ENCODE data around the gene MCF2L2.
A peak's percentile ranks its signal among the peaks of the same experiment; 100 is the strongest.

The MCF2L2 gene

GRCh38 chr3:183226333-183226890 is 202.0 kb downstream of the MCF2L2 start:
- DNase-seq: peak; percentile 15

GRCh38 chr3:183224180-183224970 is 204.0 kb downstream of the MCF2L2 start:
- no peak for DNase-seq

GRCh38 chr3:183222631-183223235 is 205.7 kb downstream of the MCF2L2 start:
- DNase-seq: no peak

DNA sequence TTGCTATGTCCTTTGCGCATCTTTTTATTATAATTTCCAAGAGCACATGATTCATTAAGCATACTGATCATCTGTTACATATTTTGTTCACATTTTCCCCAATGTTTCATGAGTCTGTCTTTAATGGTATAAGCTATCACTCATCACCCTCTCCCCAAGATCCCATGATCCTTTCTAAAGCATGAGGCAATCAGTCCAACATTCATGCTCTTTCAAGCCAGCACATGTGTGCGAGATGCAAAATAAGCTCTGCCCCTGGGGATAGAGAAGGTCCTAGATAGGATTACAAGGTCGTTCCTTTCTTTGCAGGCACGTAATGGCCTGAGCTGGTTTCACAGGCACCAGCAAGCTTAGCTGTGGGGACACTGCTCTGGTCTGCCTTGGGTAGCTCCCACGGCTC is 207.6 kb downstream of the MCF2L2 start:
- DNase-seq: no peak

GRCh38 chr3:183218826-183219225 is 209.6 kb downstream of the MCF2L2 start:
- no peak for DNase-seq

GRCh38 chr3:183217548-183218332 is 210.7 kb downstream of the MCF2L2 start:
- DNase-seq: no peak

GRCh38 chr3:183215591-183216202 is 212.7 kb downstream of the MCF2L2 start:
- no peak for DNase-seq

DNA sequence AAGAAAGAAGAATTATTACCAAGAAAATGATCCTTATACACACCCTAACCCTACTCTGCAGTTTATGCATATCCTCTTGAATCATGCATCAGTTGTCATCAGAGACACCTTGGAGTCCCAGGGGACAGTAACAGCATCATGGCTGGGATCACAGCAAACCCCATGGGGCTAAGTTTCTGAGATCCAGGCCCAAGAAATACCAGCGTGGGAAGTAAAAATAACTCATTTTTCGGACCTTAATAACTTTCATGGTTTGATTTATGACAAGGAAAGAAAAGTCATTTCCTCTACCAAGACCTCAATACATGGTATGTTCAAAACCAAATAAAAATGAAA is 214.2 kb downstream of the MCF2L2 start:
- DNase-seq: no peak

DNA sequence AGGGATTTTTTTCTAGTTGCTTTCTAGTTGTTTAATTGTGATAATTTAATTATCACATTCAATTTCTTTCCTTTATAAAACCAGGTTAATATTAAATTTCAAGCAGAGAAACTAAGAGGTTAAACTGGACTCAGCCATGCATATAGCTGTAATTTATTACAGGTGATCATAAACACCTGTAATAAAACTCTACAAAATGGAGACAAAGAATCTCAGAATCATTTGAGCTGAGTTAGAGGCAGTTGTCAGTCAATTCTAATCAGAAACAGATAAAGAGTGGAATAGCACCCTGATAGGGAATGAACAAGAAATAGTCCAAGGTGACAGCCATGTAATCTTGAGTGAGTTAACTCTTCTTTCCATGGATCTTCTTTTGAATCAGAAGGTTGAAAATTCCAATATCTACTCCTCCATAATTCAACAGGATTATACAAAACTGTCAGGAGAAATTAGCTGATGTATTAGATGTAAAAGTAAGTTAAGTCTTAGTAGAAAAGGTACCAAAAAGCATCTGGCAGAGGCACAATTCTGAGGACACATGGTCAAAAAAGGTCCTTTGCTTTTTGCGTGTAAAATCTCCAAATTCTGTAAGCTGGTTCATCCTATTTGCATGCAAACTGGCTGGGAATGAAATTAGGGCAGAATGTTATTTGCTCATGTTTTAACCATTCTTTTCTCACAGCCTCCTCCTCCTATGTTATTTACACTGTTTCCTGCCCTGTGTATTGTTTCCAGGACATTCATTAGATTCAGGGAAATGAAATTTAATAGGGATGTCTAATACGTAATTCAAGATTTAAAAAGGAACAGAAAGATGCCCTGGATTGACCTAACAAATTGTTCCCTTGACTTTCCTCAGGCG is 214.8 kb downstream of the MCF2L2 start:
- DNase-seq: no peak

- no peak for DNase-seq
These were observed 215.9 kb downstream of the MCF2L2 start for GRCh38 chr3:183212565-183212964.

DNA sequence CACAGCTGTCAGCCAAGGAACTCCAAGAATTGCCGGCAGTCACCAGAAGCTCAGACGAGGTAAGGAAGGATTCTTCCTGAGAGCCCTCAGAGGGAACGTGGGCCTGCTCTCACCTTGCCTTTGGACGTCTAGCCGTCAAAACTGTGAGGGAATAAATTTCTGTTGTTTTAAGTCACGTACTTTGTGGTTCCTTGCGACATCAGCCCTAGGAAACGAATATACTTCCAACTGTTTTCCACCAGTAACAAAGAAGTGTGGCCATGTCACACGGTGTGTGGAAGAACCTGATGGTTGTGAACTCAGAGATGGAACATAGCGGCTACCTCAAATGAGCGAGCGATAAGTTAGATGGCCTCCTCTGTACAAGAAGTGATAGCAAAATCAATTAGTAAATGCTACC is 216.3 kb downstream of the MCF2L2 start:
- DNase-seq: no peak

DNA sequence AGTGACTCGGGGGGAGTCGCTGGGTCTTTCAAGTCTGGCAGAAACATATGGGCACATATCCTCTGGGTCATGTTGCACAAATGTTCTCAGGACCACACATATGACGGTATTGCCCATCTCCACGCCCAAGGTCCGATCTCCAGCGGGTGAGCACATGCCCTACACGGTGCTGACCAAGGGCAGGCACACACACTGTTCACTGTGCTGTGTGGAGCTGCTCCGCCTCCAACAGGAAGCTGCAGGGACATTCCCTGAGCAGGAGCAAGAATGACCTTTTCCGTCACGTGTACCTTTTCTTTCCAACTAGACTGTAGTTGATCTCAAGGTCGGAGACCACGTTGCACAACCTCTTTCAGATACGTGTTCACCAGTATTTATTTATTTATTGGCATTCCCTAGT is 217.1 kb downstream of the MCF2L2 start:
- DNase-seq: no peak

GRCh38 chr3:183210862-183211341 is 217.5 kb downstream of the MCF2L2 start:
- no peak for DNase-seq

DNA sequence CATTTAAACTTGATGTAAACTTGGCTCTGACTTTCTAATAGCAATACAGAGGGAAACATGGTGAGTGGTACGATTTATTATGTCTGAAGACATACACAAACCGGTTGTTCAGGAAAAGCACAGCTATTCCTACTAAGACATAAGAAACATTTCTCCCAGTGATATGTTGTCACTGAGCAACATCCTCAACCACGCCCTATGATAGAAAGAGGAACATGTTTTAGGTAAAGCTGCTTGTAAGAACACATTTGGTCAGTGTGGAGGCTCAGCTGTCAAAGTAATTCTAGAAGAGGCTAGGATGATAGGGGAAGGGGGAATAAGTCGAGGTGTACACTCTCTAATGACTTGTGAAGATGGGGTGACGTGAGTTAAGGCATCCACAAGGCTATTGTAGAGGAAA is 218.1 kb downstream of the MCF2L2 start:
- DNase-seq: no peak

GRCh38 chr3:183208800-183209199 is 219.6 kb downstream of the MCF2L2 start:
- no peak for DNase-seq

- DNase-seq: no peak
These were observed 220.2 kb downstream of the MCF2L2 start for GRCh38 chr3:183208260-183208659.

- DNase-seq: no peak
These were observed 224.7 kb downstream of the MCF2L2 start for GRCh38 chr3:183203670-183204069.

GRCh38 chr3:183202004-183202722 is 226.3 kb downstream of the MCF2L2 start:
- DNase-seq: no peak

- no peak for DNase-seq
These were observed 229.5 kb downstream of the MCF2L2 start for GRCh38 chr3:183198939-183199338.

GRCh38 chr3:183197734-183198133 is 230.7 kb downstream of the MCF2L2 start:
- DNase-seq: no peak

DNA sequence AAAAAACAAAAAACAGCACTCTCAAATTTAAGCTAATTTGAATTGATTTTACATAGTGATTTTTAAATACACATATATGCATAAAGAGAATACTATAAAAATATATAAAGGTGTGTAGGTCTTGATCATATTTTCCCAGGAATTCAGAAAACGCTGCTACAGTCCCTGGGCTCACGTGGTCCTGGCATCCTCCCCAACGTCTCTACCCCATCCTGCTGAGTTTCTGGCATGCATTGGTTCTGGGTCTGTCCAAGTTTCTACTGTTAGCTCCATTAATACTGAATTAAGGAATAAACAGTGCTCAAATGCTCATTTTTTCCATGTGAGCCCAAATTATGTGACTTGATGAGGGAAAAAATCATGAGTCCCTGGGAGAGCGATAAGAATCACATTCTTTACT is 233.2 kb downstream of the MCF2L2 start:
- no peak for DNase-seq

Measured in kidney glomerular epithelial cell (primary cell).